ENCODE results near the gene SERPINF2.

Gene SERPINF2

GRCh38 chr17:1709403-1709951 lies 33.2 kb upstream of the SERPINF2 start:
- TF ChIP-seq CTCF (IDR thresholded peaks at IDR 0.05) = no peak

DNA sequence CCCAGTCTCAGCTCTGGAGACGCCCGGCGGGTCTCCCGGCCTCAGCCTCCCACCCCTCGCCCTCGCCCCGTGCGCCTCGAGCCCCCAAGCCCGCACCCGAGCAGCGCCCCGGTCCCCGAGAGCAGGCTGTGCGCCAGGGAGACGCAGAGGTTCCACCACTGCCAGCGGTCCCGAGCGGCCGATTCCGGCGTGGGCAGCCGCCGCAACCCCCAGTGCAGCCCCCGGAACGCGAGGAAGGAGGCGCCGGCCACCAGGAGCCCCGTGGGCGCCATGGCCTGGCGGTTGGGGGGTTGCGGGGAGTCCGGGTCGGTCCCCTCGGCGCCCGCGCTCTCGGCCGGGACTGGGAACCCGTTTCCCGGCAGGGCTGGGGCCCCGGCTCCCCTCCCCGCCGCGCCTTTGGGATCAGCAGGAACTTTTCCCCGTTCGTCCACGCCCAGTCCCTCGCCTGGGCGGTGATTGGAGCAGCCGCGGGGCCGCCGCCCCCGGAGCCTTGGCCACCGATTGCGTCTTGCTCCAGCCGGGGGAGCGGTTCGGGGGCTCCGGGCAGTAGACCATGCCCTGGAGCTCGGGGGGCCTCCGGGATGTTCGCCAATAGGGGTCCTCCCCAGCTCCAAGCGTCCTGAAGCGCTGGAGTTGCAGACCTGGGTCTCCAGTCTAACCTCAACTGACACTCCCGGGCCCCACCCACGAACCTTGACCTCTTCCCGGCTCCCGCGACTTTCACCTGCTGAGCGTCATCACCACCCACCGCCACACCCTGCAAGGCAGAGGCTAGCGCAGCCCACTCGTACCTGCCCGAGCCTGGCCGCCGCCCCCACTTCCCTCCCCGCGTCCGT lies 32.5 kb upstream of the SERPINF2 start, which contains the start of gene TLCD2:
Gene TLCD2, minus strand, starts transcription at position 407 of the 836 bp plus-strand sequence. Its CDS starts 135 bp downstream, at position 272.
- TF ChIP-seq CTCF (IDR thresholded peaks at IDR 0.05) = no peak

- no peak for TF ChIP-seq CTCF (IDR thresholded peaks at IDR 0.05)
Observed at GRCh38 chr17:1710807-1711553, 31.7 kb upstream of the SERPINF2 start.

DNA sequence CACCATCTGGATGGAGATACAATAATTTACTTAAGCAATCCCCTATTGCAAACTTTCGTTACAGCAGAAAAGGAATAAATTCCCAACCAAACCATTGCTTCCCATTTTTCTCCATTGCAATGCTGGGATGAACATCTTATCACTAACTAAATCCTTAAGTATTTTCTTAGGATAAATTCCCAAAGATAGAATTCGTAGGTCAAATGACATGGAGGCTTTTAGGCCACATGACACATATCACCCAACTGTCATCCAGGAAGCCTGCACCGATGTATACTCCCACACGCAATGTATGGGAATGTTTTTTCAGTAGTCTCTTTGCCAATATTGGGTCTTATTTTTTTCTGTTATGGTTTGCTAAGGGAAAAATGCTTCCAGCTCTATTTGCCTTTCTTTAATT lies 30.9 kb upstream of the SERPINF2 start:
- no peak for TF ChIP-seq CTCF (IDR thresholded peaks at IDR 0.05)

DNA sequence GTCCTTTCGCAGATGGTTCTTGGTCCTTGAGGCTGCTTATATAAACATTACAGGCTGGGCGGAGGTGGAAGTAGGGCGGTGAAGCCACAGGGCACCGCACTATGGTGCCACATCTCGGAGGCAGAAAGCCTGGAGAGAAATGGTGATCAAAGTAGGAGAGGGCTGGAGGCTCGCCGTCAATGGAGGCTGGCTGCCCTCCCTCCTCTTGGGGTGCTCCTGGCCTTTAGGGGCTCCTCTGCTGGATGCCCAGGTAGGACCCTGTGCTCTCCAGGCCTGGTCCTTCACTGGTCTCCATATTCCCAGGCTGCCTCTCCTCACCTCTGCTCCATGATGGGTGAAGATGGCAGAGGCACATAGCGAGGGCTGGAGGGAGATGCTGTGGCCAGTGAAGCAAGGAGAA lies 30.4 kb upstream of the SERPINF2 start:
- no peak for TF ChIP-seq CTCF (IDR thresholded peaks at IDR 0.05)

- no peak for TF ChIP-seq CTCF (IDR thresholded peaks at IDR 0.05)
Observed at GRCh38 chr17:1713160-1713877, 29.4 kb upstream of the SERPINF2 start.

GRCh38 chr17:1713878-1714426 lies 28.7 kb upstream of the SERPINF2 start:
- TF ChIP-seq CTCF (IDR thresholded peaks at IDR 0.05) = peak; percentile 74
